Smooth muscle cell (in vitro differentiated cells): ENCODE results near the gene KCNG2. TPM values are rescaled to one million over a fixed set of nuclear protein-coding genes. Genes with fewer than 3 reads are reported as not detected.

ENCODE experiments used
- DNase-seq: peaks from one replicate; lab custom pipeline; 2025; ENCODE audit not compliant: unreplicated experiment; lab: John Stamatoyannopoulos, UW
- H2AFZ ChIP-seq: fragments of 200-600 bp; sonication (generic); 2 replicates; pipeline ENCODE4 v1.6.0; 2016; ENCODE audit warnings: antibody characterized with exemption, low read depth, mild to moderate bottlenecking
- H3F3A ChIP-seq: fragments of 200-600 bp; sonication (generic); 2 replicates; pipeline ENCODE4 v1.6.0; 2017; ENCODE audit warnings: antibody characterized with exemption, low read depth
- H3K27ac ChIP-seq: fragments of 200-600 bp; sonication (generic); 2 replicates; pipeline ENCODE4 v1.5.1; 2016; ENCODE audit warnings: low read depth, mild to moderate bottlenecking
- H3K27me3 ChIP-seq: fragments of 200-600 bp; sonication (generic); 2 replicates; pipeline ENCODE4 v1.6.1; 2016; ENCODE audit warnings: low read depth, mild to moderate bottlenecking
- H3K36me3 ChIP-seq: fragments of 200-600 bp; sonication (generic); 2 replicates; pipeline ENCODE4 v1.5.1; 2016; ENCODE audit warnings: low read depth
- H3K4me1 ChIP-seq: fragments of 200-600 bp; sonication (generic); 2 replicates; pipeline ENCODE4 v1.5.1; 2016; ENCODE audit warnings: low read depth
- H3K4me2 ChIP-seq: fragments of 200-600 bp; sonication (generic); 2 replicates; pipeline ENCODE4 v1.6.0; 2016; ENCODE audit warnings: mild to moderate bottlenecking
- H3K4me3 ChIP-seq: fragments of 200-600 bp; sonication (generic); 2 replicates; pipeline ENCODE4 v1.5.1; 2016; ENCODE audit warnings: mild to moderate bottlenecking
- H3K79me2 ChIP-seq: fragments of 200-600 bp; sonication (generic); 2 replicates; pipeline ENCODE4 v1.6.0; 2016; ENCODE audit warnings: low read depth, mild to moderate bottlenecking
- H3K9ac ChIP-seq: fragments of 200-600 bp; sonication (generic); 2 replicates; pipeline ENCODE4 v1.6.0; 2016; ENCODE audit warnings: low read depth
- H3K9me3 ChIP-seq: fragments of 200-600 bp; sonication (generic); replicated peaks from 2 replicates; pipeline ENCODE4 v1.5.1; 2016; ENCODE audit warnings: low read depth
- H4K20me1 ChIP-seq: fragments of 200-600 bp; sonication (generic); 2 replicates; pipeline ENCODE4 v1.6.0; 2016; ENCODE audit warnings: low read depth
- WGBS: methylation state at CpG from one replicate; pipeline ENCODE4 v1.1.7; 2016; ENCODE audit warnings: low lambda C conversion rate; 5-methylcytosine and 5-hydroxymethylcytosine counted together
- polyA plus RNA-seq: library from polyadenylated mRNA; unstranded; fragments of >200 nt; fragmentation: Nextera tagmentation; extraction: Ambion mirVana; gene quantifications from 2 replicates; pipeline ENCODE4 v1.2.1, GENCODE V29; 2016
- total RNA-seq: library from RNA; depleted of rRNA; stranded (reverse); fragments of >200 nt; gene quantifications from 2 replicates; pipeline ENCODE4 v1.2.3, GENCODE V29; 2014
- TF ChIP-seq, protein P1 (sequence below): fragments of 200-600 bp; sonication (generic); IDR thresholded peaks from 2 replicates; pipeline ENCODE4 v1.5.1; 2017; ENCODE audit warnings: borderline replicate concordance, mild to moderate bottlenecking, antibody characterized with exemption; ENCODE audit not compliant: insufficient read depth, poor library complexity, severe bottlenecking

KCNG2 gene
- total and polyA plus RNA-seq, 2 experiments from 2014 or later: 0.17 TPM; not detected in 1

DNA sequence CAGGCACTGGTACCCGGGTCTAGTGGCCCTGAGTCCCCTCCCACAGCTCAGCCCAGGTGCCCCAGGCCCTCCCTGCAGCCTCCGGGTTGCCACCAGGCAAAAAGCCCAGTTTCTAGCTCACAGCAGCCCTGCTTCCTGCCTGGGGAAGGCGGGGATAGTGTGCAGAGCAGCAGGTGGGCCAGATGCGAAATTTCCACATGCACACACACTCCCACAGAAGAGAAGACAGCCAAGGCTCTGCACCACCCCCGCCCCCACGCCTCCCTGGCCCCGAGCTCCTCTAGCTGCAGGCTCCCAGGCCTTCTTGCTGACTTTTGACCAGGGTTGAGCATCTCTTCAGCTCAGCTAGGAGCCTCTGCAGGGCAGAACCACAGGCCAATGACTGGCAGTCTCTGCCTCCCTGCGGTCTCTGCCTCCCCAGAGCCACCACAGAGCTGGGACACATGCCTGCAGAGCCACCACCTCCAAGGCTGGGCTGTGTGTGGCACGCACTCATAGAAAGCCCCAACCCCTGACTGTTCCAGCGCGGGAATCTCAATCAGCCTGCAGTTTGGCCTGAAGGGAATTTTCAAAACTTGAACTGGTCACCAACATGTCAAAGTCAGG, 146.5 kb downstream of the KCNG2 start:
- no peaks in the 10 kb centered on the region for H3K4me1 ChIP-seq
- no peak for DNase-seq
- H3K9ac ChIP-seq: no peak overlapping the region
- H3K27ac ChIP-seq: no peak overlapping the region
- no peaks in the 10 kb centered on the region for H3K9me3 ChIP-seq
- no peaks in the 10 kb centered on the region for H3K27me3 ChIP-seq
- peaks cover 68% of the 10 kb centered on the region for H3K79me2 ChIP-seq
- H3F3A ChIP-seq: no peaks in the 10 kb centered on the region
- peaks cover 99% of the 10 kb centered on the region for H4K20me1 ChIP-seq
- no peak overlapping the region for H2AFZ ChIP-seq
- H3K4me3 ChIP-seq: no peak overlapping the region
- WGBS: 90% methylated on average over 11 of the region's 11 CpGs
- H3K36me3 ChIP-seq: no peaks in the 10 kb centered on the region
- TF ChIP-seq, protein P1, sequence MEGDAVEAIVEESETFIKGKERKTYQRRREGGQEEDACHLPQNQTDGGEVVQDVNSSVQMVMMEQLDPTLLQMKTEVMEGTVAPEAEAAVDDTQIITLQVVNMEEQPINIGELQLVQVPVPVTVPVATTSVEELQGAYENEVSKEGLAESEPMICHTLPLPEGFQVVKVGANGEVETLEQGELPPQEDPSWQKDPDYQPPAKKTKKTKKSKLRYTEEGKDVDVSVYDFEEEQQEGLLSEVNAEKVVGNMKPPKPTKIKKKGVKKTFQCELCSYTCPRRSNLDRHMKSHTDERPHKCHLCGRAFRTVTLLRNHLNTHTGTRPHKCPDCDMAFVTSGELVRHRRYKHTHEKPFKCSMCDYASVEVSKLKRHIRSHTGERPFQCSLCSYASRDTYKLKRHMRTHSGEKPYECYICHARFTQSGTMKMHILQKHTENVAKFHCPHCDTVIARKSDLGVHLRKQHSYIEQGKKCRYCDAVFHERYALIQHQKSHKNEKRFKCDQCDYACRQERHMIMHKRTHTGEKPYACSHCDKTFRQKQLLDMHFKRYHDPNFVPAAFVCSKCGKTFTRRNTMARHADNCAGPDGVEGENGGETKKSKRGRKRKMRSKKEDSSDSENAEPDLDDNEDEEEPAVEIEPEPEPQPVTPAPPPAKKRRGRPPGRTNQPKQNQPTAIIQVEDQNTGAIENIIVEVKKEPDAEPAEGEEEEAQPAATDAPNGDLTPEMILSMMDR: no peak
- no peak overlapping the region for H3K4me2 ChIP-seq

- peaks cover 68% of the 10 kb centered on the region for H3K79me2 ChIP-seq
- no peaks in the 10 kb centered on the region for H3K9me3 ChIP-seq
- no peak overlapping the region for H2AFZ ChIP-seq
- no peaks in the 10 kb centered on the region for H3K4me1 ChIP-seq
- DNase-seq: no peak
- H3K4me3 ChIP-seq: no peak overlapping the region
- no peaks in the 10 kb centered on the region for H3K36me3 ChIP-seq
- H3F3A ChIP-seq: no peaks in the 10 kb centered on the region
- 78% methylated on average over 3 of the region's 3 CpGs for WGBS
- no peak overlapping the region for H3K9ac ChIP-seq
- H3K27ac ChIP-seq: no peak overlapping the region
- no peaks in the 10 kb centered on the region for H3K27me3 ChIP-seq
- TF ChIP-seq, protein P1: no peak
- H4K20me1 ChIP-seq: peaks cover 99% of the 10 kb centered on the region
- no peak overlapping the region for H3K4me2 ChIP-seq
Measured at GRCh38 chr18:79944746-79945117, 147.0 kb downstream of the KCNG2 start.

- Histone ChIP-seq H3K9me3 (no peaks in the 10 kb centered on the region), H4K20me1 (peaks cover 99% of the 10 kb centered on the region), H3F3A (no peaks in the 10 kb centered on the region), H2AFZ (no peak overlapping the region), H3K79me2 (peaks cover 69% of the 10 kb centered on the region), H3K9ac (no peak overlapping the region), H3K4me3 (no peak overlapping the region), H3K4me2 (no peak overlapping the region), H3K4me1 (peaks cover 6% of the 10 kb centered on the region), H3K27me3 (no peaks in the 10 kb centered on the region), H3K36me3 (no peaks in the 10 kb centered on the region), H3K27ac (no peak overlapping the region)
- TF ChIP-seq, protein P1: no peak
- 90% methylated on average over 17 of the region's 17 CpGs for whole genome bisulfite sequencing
- DNase-seq: no peak
Measured at GRCh38 chr18:79945118-79946042, 147.6 kb downstream of the KCNG2 start.
